ENCODE measurements around the gene LRP5. TPM values are rescaled to one million over a fixed set of nuclear protein-coding genes. Genes with fewer than 3 reads are reported as not detected.

LRP5 gene
- total and polyA plus RNA-seq, 5 donors from 2014 or later = 0.22 to 1.3 (median 0.79) TPM; not detected in 1

GRCh38 chr11:68324241-68324640, 11.8 kb downstream of the LRP5 start:
- Histone ChIP-seq H3K4me1 (ENCODE audit: control insufficient read depth, insufficient read depth, low read length, poor library complexity, severe bottlenecking) (peaks cover 14% of the 10 kb centered on the region), H3K36me3 (ENCODE audit: control insufficient read depth, insufficient read depth, low read length) (no peaks in the 10 kb centered on the region), H3K9me3 (ENCODE audit: control insufficient read depth in 2 of 2, low read length in 2 of 2) (no peaks in the 10 kb centered on the region), H3K4me3 (ENCODE audit: low read depth, low read length) (no peak overlapping the region), H3K27ac (ENCODE audit: insufficient read depth, low read length, poor library complexity, severe bottlenecking) (no peak overlapping the region), H3K27me3 (ENCODE audit: control insufficient read depth, insufficient read depth, low read length) (peaks cover 4% of the 10 kb centered on the region)
- Mint-ChIP-seq H3K27me3 (peaks cover 6% of the 10 kb centered on the region), H3K36me3 (no peaks in the 10 kb centered on the region), H3K9me3 (no peaks in the 10 kb centered on the region), H3K4me1 (peaks cover 0 to 21% (median 10%) of the 10 kb centered on the region in 4 donors), H3K27ac (no peak overlapping the region), H3K4me3 (no peak overlapping the region)
- DNase-seq (no peak), ATAC-seq (ENCODE audit: low read depth in 2 of 2) (no peak)

GRCh38 chr11:68324695-68325094, 12.3 kb downstream of the LRP5 start:
- H3K27me3 ChIP-seq (ENCODE audit: control insufficient read depth, insufficient read depth, low read length) = peaks cover 4% of the 10 kb centered on the region
- Mint-ChIP-seq H3K4me3 (no peak overlapping the region), H3K9me3 (no peaks in the 10 kb centered on the region), H3K27ac (no peak overlapping the region), H3K4me1 (peaks cover 0 to 25% (median 11%) of the 10 kb centered on the region in 4 donors), H3K36me3 (no peaks in the 10 kb centered on the region), H3K27me3 (peaks cover 6% of the 10 kb centered on the region)
- H3K9me3 ChIP-seq (ENCODE audit: control insufficient read depth in 2 of 2, low read length in 2 of 2) = no peaks in the 10 kb centered on the region
- H3K27ac ChIP-seq (ENCODE audit: insufficient read depth, low read length, poor library complexity, severe bottlenecking) = no peak overlapping the region
- ATAC-seq (ENCODE audit: low read depth in 2 of 2) = no peak
- peaks cover 15% of the 10 kb centered on the region for H3K4me1 ChIP-seq (ENCODE audit: control insufficient read depth, insufficient read depth, low read length, poor library complexity, severe bottlenecking)
- H3K36me3 ChIP-seq (ENCODE audit: control insufficient read depth, insufficient read depth, low read length) = no peaks in the 10 kb centered on the region
- H3K4me3 ChIP-seq (ENCODE audit: low read depth, low read length) = no peak overlapping the region
- DNase-seq = no peak

- Histone ChIP-seq H3K27me3 (ENCODE audit: control insufficient read depth, insufficient read depth, low read length) (peaks cover 4% of the 10 kb centered on the region), H3K36me3 (ENCODE audit: control insufficient read depth, insufficient read depth, low read length) (no peaks in the 10 kb centered on the region), H3K4me1 (ENCODE audit: control insufficient read depth, insufficient read depth, low read length, poor library complexity, severe bottlenecking) (peaks cover 21% of the 10 kb centered on the region), H3K27ac (ENCODE audit: insufficient read depth, low read length, poor library complexity, severe bottlenecking) (no peak overlapping the region), H3K4me3 (ENCODE audit: low read depth, low read length) (no peak overlapping the region), H3K9me3 (ENCODE audit: control insufficient read depth in 2 of 2, low read length in 2 of 2) (no peaks in the 10 kb centered on the region)
- Mint-ChIP-seq H3K9me3 (no peaks in the 10 kb centered on the region), H3K36me3 (no peaks in the 10 kb centered on the region), H3K4me3 (no peak overlapping the region), H3K27me3 (peaks cover 6% of the 10 kb centered on the region), H3K27ac (no peak overlapping the region), H3K4me1 (peaks cover 0 to 32% (median 13%) of the 10 kb centered on the region in 4 donors)
- DNase-seq (no peak), ATAC-seq (ENCODE audit: low read depth in 2 of 2) (no peak)
Measured at GRCh38 chr11:68325183-68325906, 13.0 kb downstream of the LRP5 start.

- Histone ChIP-seq H3K27ac (ENCODE audit: insufficient read depth, low read length, poor library complexity, severe bottlenecking) (no peak overlapping the region), H3K36me3 (ENCODE audit: control insufficient read depth, insufficient read depth, low read length) (no peaks in the 10 kb centered on the region), H3K4me1 (ENCODE audit: control insufficient read depth, insufficient read depth, low read length, poor library complexity, severe bottlenecking) (peaks cover 26% of the 10 kb centered on the region), H3K27me3 (ENCODE audit: control insufficient read depth, insufficient read depth, low read length) (peaks cover 4% of the 10 kb centered on the region), H3K9me3 (ENCODE audit: control insufficient read depth in 2 of 2, low read length in 2 of 2) (no peaks in the 10 kb centered on the region), H3K4me3 (ENCODE audit: low read depth, low read length) (no peak overlapping the region)
- Mint-ChIP-seq H3K9me3 (no peaks in the 10 kb centered on the region), H3K27me3 (peaks cover under 1% of the 10 kb centered on the region), H3K4me1 (peaks cover 0 to 37% (median 17%) of the 10 kb centered on the region in 4 donors), H3K4me3 (no peak overlapping the region), H3K27ac (no peak overlapping the region), H3K36me3 (no peaks in the 10 kb centered on the region)
- ATAC-seq (ENCODE audit: low read depth in 2 of 2) = no peak
- no peak for DNase-seq
Measured at GRCh38 chr11:68325907-68326220, 13.5 kb downstream of the LRP5 start.

GRCh38 chr11:68326334-68327215, 14.2 kb downstream of the LRP5 start:
- H3K27me3 ChIP-seq (ENCODE audit: control insufficient read depth, insufficient read depth, low read length) = no peaks in the 10 kb centered on the region
- Mint-ChIP-seq H3K27me3 (no peaks in the 10 kb centered on the region), H3K9me3 (no peaks in the 10 kb centered on the region), H3K4me3 (no peak overlapping the region), H3K4me1 (peaks cover 0 to 44% (median 20%) of the 10 kb centered on the region in 4 donors), H3K27ac (peak overlapping the region in 1 of 3 donors; percentile 14), H3K36me3 (no peaks in the 10 kb centered on the region)
- H3K4me3 ChIP-seq (ENCODE audit: low read depth, low read length) = no peak overlapping the region
- no peak overlapping the region for H3K27ac ChIP-seq (ENCODE audit: insufficient read depth, low read length, poor library complexity, severe bottlenecking)
- ATAC-seq (ENCODE audit: low read depth in 2 of 2) (no peak), DNase-seq (no peak)
- peaks cover 33% of the 10 kb centered on the region for H3K4me1 ChIP-seq (ENCODE audit: control insufficient read depth, insufficient read depth, low read length, poor library complexity, severe bottlenecking)
- H3K9me3 ChIP-seq (ENCODE audit: control insufficient read depth in 2 of 2, low read length in 2 of 2) = no peaks in the 10 kb centered on the region
- H3K36me3 ChIP-seq (ENCODE audit: control insufficient read depth, insufficient read depth, low read length) = no peaks in the 10 kb centered on the region

- Mint-ChIP-seq H3K9me3 (no peaks in the 10 kb centered on the region), H3K4me3 (peak overlapping the region in 1 of 4 donors; percentile 56), H3K4me1 (peaks cover 0 to 56% (median 26%) of the 10 kb centered on the region in 4 donors), H3K27ac (peak overlapping the region in 2 of 3 donors; percentile 34 to 82), H3K36me3 (no peaks in the 10 kb centered on the region), H3K27me3 (no peaks in the 10 kb centered on the region)
- Histone ChIP-seq H3K9me3 (ENCODE audit: control insufficient read depth in 2 of 2, low read length in 2 of 2) (no peaks in the 10 kb centered on the region), H3K27ac (ENCODE audit: insufficient read depth, low read length, poor library complexity, severe bottlenecking) (no peak overlapping the region), H3K4me3 (ENCODE audit: low read depth, low read length) (no peak overlapping the region), H3K36me3 (ENCODE audit: control insufficient read depth, insufficient read depth, low read length) (no peaks in the 10 kb centered on the region), H3K4me1 (ENCODE audit: control insufficient read depth, insufficient read depth, low read length, poor library complexity, severe bottlenecking) (peaks cover 45% of the 10 kb centered on the region), H3K27me3 (ENCODE audit: control insufficient read depth, insufficient read depth, low read length) (no peaks in the 10 kb centered on the region)
- ATAC-seq (ENCODE audit: low read depth in 2 of 2) = no peak
- no peak for DNase-seq
Measured at GRCh38 chr11:68327586-68328370, 15.4 kb downstream of the LRP5 start.

- Mint-ChIP-seq H3K27me3 (no peaks in the 10 kb centered on the region), H3K4me1 (peaks cover 0 to 64% (median 33%) of the 10 kb centered on the region in 4 donors), H3K9me3 (no peaks in the 10 kb centered on the region), H3K36me3 (no peaks in the 10 kb centered on the region), H3K27ac (peak overlapping the region in 2 of 3 donors; percentile 20 to 51), H3K4me3 (peak overlapping the region in 2 of 4 donors; percentile 56 to 77)
- peak in 1 of 2 donors; percentile 32 for ATAC-seq (ENCODE audit: low read depth in 2 of 2)
- no peaks in the 10 kb centered on the region for H3K27me3 ChIP-seq (ENCODE audit: control insufficient read depth, insufficient read depth, low read length)
- peak in 1 of 3 donors; percentile 35 for DNase-seq
- H3K4me1 ChIP-seq (ENCODE audit: control insufficient read depth, insufficient read depth, low read length, poor library complexity, severe bottlenecking) = peaks cover 50% of the 10 kb centered on the region
- H3K4me3 ChIP-seq (ENCODE audit: low read depth, low read length) = no peak overlapping the region
- no peaks in the 10 kb centered on the region for H3K36me3 ChIP-seq (ENCODE audit: control insufficient read depth, insufficient read depth, low read length)
- no peaks in the 10 kb centered on the region for H3K9me3 ChIP-seq (ENCODE audit: control insufficient read depth in 2 of 2, low read length in 2 of 2)
- no peak overlapping the region for H3K27ac ChIP-seq (ENCODE audit: insufficient read depth, low read length, poor library complexity, severe bottlenecking)
Measured at GRCh38 chr11:68328374-68329091, 16.1 kb downstream of the LRP5 start.
